RCC 7860 (cell line): Measurements from ENCODE around the gene VPS37B.
A peak's percentile ranks its signal among the peaks of the same experiment; 100 is the strongest.
"Not testable (repeated sequence)": the region's sequence is repeated elsewhere in the genome, so short reads cannot be mapped to it uniquely, and the experiment has no call there.

Source experiments
- DNase-seq: peaks from one replicate; pipeline ENCODE4 v3.0.0-alpha.2; 2015; ENCODE audit warnings: low spot score
- FAIRE-seq: peaks from 2 replicates; lab custom pipeline; 2012; peaks lifted over from hg19 to GRCh38; lab: Jason Lieb, UNC

Gene VPS37B

GRCh38 chr12:122909442-122910288, 13.7 kb upstream of the VPS37B start:
- DNase-seq, result no peak
- no peak for FAIRE-seq

- FAIRE-seq (no peak), DNase-seq (no peak)
Measured at GRCh38 chr12:122908915-122909314, 13.0 kb upstream of the VPS37B start.

- not testable (repeated sequence) for FAIRE-seq
Measured at GRCh38 chr12:122905258-122905657, 9.3 kb upstream of the VPS37B start.

GRCh38 chr12:122903693-122904034, 7.7 kb upstream of the VPS37B start:
- DNase-seq (no peak), FAIRE-seq (no peak)

More at GRCh38 chr12:122905258-122905657, 9.3 kb upstream of the VPS37B start:
- DNase-seq, result not testable (repeated sequence)

- DNase-seq (no peak), FAIRE-seq (no peak)
Measured at GRCh38 chr12:122902854-122903692, 7.1 kb upstream of the VPS37B start.

- no peak for FAIRE-seq
- no peak for DNase-seq
Measured at GRCh38 chr12:122899887-122900286, 4.0 kb upstream of the VPS37B start.

- no peak for DNase-seq
- no peak for FAIRE-seq
Measured at GRCh38 chr12:122896662-122897061, 738 bp upstream of the VPS37B start.

- FAIRE-seq, result no peak
- no peak for DNase-seq
Measured at GRCh38 chr12:122895320-122895703, 612 bp downstream of the VPS37B start.

GRCh38 chr12:122894193-122895121, 1.5 kb downstream of the VPS37B start:
- no peak for FAIRE-seq
- DNase-seq, result no peak

GRCh38 chr12:122893208-122894153, 2.4 kb downstream of the VPS37B start:
- peak; percentile 10 for DNase-seq
- FAIRE-seq, result no peak

- FAIRE-seq, DNase-seq: not testable (repeated sequence)
Measured at GRCh38 chr12:122892724-122893123, 3.2 kb downstream of the VPS37B start.

GRCh38 chr12:122891661-122892525, 4.0 kb downstream of the VPS37B start:
- no peak for DNase-seq
- FAIRE-seq, result no peak

GRCh38 chr12:122889761-122890520, 6.0 kb downstream of the VPS37B start:
- DNase-seq (no peak), FAIRE-seq (no peak)

GRCh38 chr12:122888232-122888752, 7.6 kb downstream of the VPS37B start:
- DNase-seq, result peak; percentile 73
- FAIRE-seq, result no peak

- FAIRE-seq (no peak), DNase-seq (no peak)
Measured at GRCh38 chr12:122887819-122888212, 8.1 kb downstream of the VPS37B start.

GRCh38 chr12:122886851-122887818, 8.8 kb downstream of the VPS37B start:
- DNase-seq, result peak; percentile 83
- FAIRE-seq, result peak; percentile 83

- DNase-seq (no peak), FAIRE-seq (no peak)
Measured at GRCh38 chr12:122886161-122886560, 9.8 kb downstream of the VPS37B start.
